ENCODE results near the gene PRPF19. TPM values are rescaled to one million over a fixed set of nuclear protein-coding genes. Genes with fewer than 3 reads are reported as not detected.

PRPF19 gene
- total and polyA plus RNA-seq, 9 of the 15 experiments (the other 6 are each of a cell fraction or from before 2014, with no cell fraction given), result 9.4 to 212 (median 73.2) TPM

DNA sequence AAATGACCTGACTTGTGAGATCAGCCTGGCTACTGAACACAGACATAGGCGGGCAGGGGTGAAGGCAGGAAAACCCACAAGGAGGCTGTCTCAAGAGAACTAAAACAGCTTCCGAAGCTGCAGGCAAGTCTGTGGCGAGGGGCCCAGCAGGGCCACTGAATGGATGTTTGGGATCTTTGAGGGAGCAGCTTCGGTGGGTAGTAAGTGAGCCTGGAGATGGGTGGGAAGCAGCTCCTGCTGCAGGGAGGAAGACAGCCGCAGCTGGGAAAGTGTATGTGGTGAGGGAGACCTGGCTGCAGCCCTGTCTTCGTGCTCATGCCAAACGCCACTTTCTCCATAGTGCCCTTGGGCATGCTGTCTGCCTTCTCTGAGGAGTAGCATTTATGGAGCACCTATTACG, 61.0 kb downstream of the PRPF19 start (continued):
- TF ChIP-seq, protein P1, sequence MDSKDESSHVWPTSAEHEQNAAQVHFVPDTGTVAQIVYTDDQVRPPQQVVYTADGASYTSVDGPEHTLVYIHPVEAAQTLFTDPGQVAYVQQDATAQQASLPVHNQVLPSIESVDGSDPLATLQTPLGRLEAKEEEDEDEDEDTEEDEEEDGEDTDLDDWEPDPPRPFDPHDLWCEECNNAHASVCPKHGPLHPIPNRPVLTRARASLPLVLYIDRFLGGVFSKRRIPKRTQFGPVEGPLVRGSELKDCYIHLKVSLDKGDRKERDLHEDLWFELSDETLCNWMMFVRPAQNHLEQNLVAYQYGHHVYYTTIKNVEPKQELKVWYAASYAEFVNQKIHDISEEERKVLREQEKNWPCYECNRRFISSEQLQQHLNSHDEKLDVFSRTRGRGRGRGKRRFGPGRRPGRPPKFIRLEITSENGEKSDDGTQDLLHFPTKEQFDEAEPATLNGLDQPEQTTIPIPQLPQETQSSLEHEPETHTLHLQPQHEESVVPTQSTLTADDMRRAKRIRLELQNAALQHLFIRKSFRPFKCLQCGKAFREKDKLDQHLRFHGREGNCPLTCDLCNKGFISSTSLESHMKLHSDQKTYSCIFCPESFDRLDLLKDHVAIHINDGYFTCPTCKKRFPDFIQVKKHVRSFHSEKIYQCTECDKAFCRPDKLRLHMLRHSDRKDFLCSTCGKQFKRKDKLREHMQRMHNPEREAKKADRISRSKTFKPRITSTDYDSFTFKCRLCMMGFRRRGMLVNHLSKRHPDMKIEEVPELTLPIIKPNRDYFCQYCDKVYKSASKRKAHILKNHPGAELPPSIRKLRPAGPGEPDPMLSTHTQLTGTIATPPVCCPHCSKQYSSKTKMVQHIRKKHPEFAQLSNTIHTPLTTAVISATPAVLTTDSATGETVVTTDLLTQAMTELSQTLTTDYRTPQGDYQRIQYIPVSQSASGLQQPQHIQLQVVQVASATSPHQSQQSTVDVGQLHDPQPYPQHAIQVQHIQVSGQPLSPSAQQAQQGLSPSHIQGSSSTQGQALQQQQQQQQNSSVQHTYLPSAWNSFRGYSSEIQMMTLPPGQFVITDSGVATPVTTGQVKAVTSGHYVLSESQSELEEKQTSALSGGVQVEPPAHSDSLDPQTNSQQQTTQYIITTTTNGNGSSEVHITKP (IDR thresholded peaks at IDR 0.05; ENCODE audit: partially characterized antibody), result no peak
- no peak for TF ChIP-seq POLR2AphosphoS2 (IDR thresholded peaks at IDR 0.05; ENCODE audit: low read length)
- no peak for TF ChIP-seq MCM2 (IDR thresholded peaks at IDR 0.05; ENCODE audit: low read depth)
- TF ChIP-seq TEAD2 (tag; IDR thresholded peaks at IDR 0.05), result no peak
- TF ChIP-seq SIX5 (IDR thresholded peaks at IDR 0.05; ENCODE audit: borderline replicate concordance in 1 of 2, insufficient read depth in 1 of 2, low read depth in 1 of 2, low read length in 2 of 2), result no peak
- TF ChIP-seq RBM34 (IDR thresholded peaks at IDR 0.05; ENCODE audit: borderline replicate concordance, insufficient read depth, low read length), result no peak
- TF ChIP-seq ZBTB7A (IDR thresholded peaks at IDR 0.05; ENCODE audit: borderline replicate concordance, control insufficient read depth, low read depth, low read length), result no peak
- no peak for TF ChIP-seq TBL1XR1 (IDR thresholded peaks at IDR 0.05; ENCODE audit: low read length in 2 of 2)
- TF ChIP-seq ZNF197 (CRISPR knock-in tag; IDR thresholded peaks at IDR 0.05; ENCODE audit: low read depth), result no peak
